ENCODE results near the gene ITGB1. TPM values are rescaled to one million over a fixed set of nuclear protein-coding genes. Genes with fewer than 3 reads are reported as not detected.
A peak's percentile ranks its signal among the peaks of the same experiment; 100 is the strongest.

ITGB1 gene
- total and polyA plus RNA-seq, 12 donors: 93.3 to 803 (median 331) TPM

GRCh38 chr10:32957341-32958084, 517 bp downstream of the ITGB1 start:
- 0% methylated on average over 6 to 87 of the region's 87 CpGs for WGBS, 4 donors
- DNase-seq: peak; percentile 62 to 77 (median 67)
- peak in 1 of 2 donors; percentile 3 for TF ChIP-seq POLR2A (IDR thresholded peaks at IDR 0.05)
- no peak for TF ChIP-seq CTCF (IDR thresholded peaks at IDR 0.05)
- peaks cover 57 to 71% of the 10 kb centered on the region in 2 donors for H3K4me1 ChIP-seq (replicated peaks in 1 of 2)
- H3K27me3 ChIP-seq: no peaks in the 10 kb centered on the region
- H3K27ac ChIP-seq: peak overlapping the region; percentile 48 to 98 (median 93)
- intact Hi-C loops (cut with DNase I): no loop called here
- H3K9me3 ChIP-seq (replicated peaks in 1 of 3): no peaks in the 10 kb centered on the region
- peak overlapping the region; percentile 42 to 98 (median 94) for H3K4me3 ChIP-seq
- no peaks in the 10 kb centered on the region for H3K36me3 ChIP-seq (replicated peaks in 1 of 2)

- intact Hi-C loops (cut with DNase I): no loop called here
- peaks cover 55 to 71% of the 10 kb centered on the region in 2 donors for H3K4me1 ChIP-seq (replicated peaks in 1 of 2)
- peak overlapping the region in 3 of 5 donors; percentile 90 to 95 (median 93) for H3K27ac ChIP-seq
- peak overlapping the region in 3 of 4 donors; percentile 42 to 98 (median 92) for H3K4me3 ChIP-seq
- DNase-seq: no peak
- H3K27me3 ChIP-seq: no peaks in the 10 kb centered on the region
- H3K9me3 ChIP-seq (replicated peaks in 1 of 3): no peaks in the 10 kb centered on the region
- 25 to 32% (median 30%) methylated on average over 13 of the region's 13 CpGs for WGBS, 4 donors
- H3K36me3 ChIP-seq (replicated peaks in 1 of 2): no peaks in the 10 kb centered on the region
- TF ChIP-seq POLR2A (IDR thresholded peaks at IDR 0.05) (no peak), CTCF (IDR thresholded peaks at IDR 0.05) (no peak)
Observed at GRCh38 chr10:32956365-32957197, 1.4 kb downstream of the ITGB1 start.

GRCh38 chr10:32955790-32956189, 2.2 kb downstream of the ITGB1 start:
- Histone ChIP-seq H3K27ac (peak overlapping the region in 1 of 5 donors; percentile 95), H3K36me3 (replicated peaks in 1 of 2) (no peaks in the 10 kb centered on the region), H3K27me3 (no peaks in the 10 kb centered on the region), H3K4me3 (peak overlapping the region in 1 of 4 donors; percentile 92), H3K9me3 (replicated peaks in 1 of 3) (no peaks in the 10 kb centered on the region), H3K4me1 (replicated peaks in 1 of 2) (peaks cover 55 to 75% of the 10 kb centered on the region in 2 donors)
- intact Hi-C loops (cut with DNase I): no loop called here
- DNase-seq: no peak
- TF ChIP-seq POLR2A (IDR thresholded peaks at IDR 0.05) (no peak), CTCF (IDR thresholded peaks at IDR 0.05) (no peak)
- 20 to 37% (median 27%) methylated on average over 1 of the region's 1 CpG for WGBS, 4 donors

- Histone ChIP-seq H3K4me3 (peak overlapping the region in 1 of 4 donors; percentile 92), H3K27ac (peak overlapping the region in 2 of 5 donors; percentile 24 to 33), H3K27me3 (no peaks in the 10 kb centered on the region), H3K4me1 (replicated peaks in 1 of 2) (peaks cover 59 to 78% of the 10 kb centered on the region in 2 donors), H3K36me3 (replicated peaks in 1 of 2) (no peaks in the 10 kb centered on the region), H3K9me3 (replicated peaks in 1 of 3) (no peaks in the 10 kb centered on the region)
- 49 to 69% (median 63%) methylated on average over 4 of the region's 4 CpGs for WGBS, 4 donors
- no peak for DNase-seq
- TF ChIP-seq CTCF (IDR thresholded peaks at IDR 0.05) (no peak), POLR2A (IDR thresholded peaks at IDR 0.05) (no peak)
- intact Hi-C loops (cut with DNase I): no loop called here
Observed at GRCh38 chr10:32955299-32955772, 2.7 kb downstream of the ITGB1 start.
